HL-60 (cell line): Measurements from ENCODE around the gene TFF2.

ENCODE experiments used
- POLR2AphosphoS5 ChIP-seq: IDR thresholded peaks from 2 replicates; pipeline ENCODE4 v1.6.1; 2012; ENCODE audit warnings: low read depth
- TF ChIP-seq, protein P1 (sequence below): IDR thresholded peaks from one replicate; pipeline ENCODE4 v1.5.1; 2011; ENCODE audit warnings: low read length, control low read depth, inconsistent platforms; ENCODE audit not compliant: insufficient read depth

DNA sequence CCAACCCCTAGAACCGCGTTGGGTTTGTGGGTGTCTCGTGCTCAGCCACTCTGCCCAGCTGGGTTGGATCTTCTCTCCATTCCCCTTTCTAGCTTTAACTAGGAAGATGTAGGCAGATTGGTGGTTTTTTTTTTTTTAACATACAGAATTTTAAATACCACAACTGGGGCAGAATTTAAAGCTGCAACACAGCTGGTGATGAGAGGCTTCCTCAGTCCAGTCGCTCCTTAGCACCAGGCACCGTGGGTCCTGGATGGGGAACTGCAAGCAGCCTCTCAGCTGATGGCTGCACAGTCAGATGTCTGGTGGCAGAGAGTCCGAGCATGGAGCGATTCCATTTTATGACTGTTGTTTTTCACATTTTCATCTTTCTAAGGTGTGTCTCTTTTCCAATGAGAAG lies 54.3 kb downstream of the TFF2 start:
- TF ChIP-seq, protein P1, sequence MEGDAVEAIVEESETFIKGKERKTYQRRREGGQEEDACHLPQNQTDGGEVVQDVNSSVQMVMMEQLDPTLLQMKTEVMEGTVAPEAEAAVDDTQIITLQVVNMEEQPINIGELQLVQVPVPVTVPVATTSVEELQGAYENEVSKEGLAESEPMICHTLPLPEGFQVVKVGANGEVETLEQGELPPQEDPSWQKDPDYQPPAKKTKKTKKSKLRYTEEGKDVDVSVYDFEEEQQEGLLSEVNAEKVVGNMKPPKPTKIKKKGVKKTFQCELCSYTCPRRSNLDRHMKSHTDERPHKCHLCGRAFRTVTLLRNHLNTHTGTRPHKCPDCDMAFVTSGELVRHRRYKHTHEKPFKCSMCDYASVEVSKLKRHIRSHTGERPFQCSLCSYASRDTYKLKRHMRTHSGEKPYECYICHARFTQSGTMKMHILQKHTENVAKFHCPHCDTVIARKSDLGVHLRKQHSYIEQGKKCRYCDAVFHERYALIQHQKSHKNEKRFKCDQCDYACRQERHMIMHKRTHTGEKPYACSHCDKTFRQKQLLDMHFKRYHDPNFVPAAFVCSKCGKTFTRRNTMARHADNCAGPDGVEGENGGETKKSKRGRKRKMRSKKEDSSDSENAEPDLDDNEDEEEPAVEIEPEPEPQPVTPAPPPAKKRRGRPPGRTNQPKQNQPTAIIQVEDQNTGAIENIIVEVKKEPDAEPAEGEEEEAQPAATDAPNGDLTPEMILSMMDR, result no peak
- TF ChIP-seq POLR2AphosphoS5, result no peak
